ENCODE results near the gene SPP2. TPM values are rescaled to one million over a fixed set of nuclear protein-coding genes. Genes with fewer than 3 reads are reported as not detected.

Gene SPP2
- not detected for total RNA-seq

GRCh38 chr2:234050455-234051135 is at the start of gene SPP2:
TSS of gene SPP2 (plus strand) at chr2:234050702. CDS start at chr2:234050787, 85 bp downstream.
- Mint-ChIP-seq H3K4me3 (no peak within 1 kb of the TSS), H3K27ac (no peak within 1 kb of the TSS), H3K36me3 (ENCODE audit: low read depth) (no peaks in the 10 kb centered on the region), H3K4me1 (ENCODE audit: low read depth) (peaks cover 5% of the 10 kb centered on the region), H3K9me3 (no peaks in the 10 kb centered on the region), H3K27me3 (ENCODE audit: low read depth) (no peaks in the 10 kb centered on the region)
- no peak for DNase-seq
- intact Hi-C loops (cut with micrococcal nuclease) = no loop called here
- CTCF ChIA-PET = interaction anchor here (0.5 kb wide), 1 partner anchor 421 kb away, joined by 4 read pairs; no protein-coding TSS in a partner anchor

- CTCF ChIA-PET = interaction anchor here (0.8 kb wide), 1 partner anchor 543 kb away, joined by 3 read pairs; no protein-coding TSS in a partner anchor
- Mint-ChIP-seq H3K27me3 (ENCODE audit: low read depth) (no peaks in the 10 kb centered on the region), H3K9me3 (no peaks in the 10 kb centered on the region), H3K36me3 (ENCODE audit: low read depth) (no peaks in the 10 kb centered on the region), H3K27ac (peak overlapping the region; percentile 28), H3K4me3 (no peak overlapping the region), H3K4me1 (ENCODE audit: low read depth) (peaks cover 25% of the 10 kb centered on the region)
- intact Hi-C loops (cut with micrococcal nuclease) = no loop called here
- peak; percentile 22 for DNase-seq
Measured at GRCh38 chr2:234001380-234002160, 48.9 kb upstream of the SPP2 start.

- Mint-ChIP-seq H3K4me3 (no peak overlapping the region), H3K9me3 (no peaks in the 10 kb centered on the region), H3K36me3 (ENCODE audit: low read depth) (no peaks in the 10 kb centered on the region), H3K4me1 (ENCODE audit: low read depth) (peaks cover 25% of the 10 kb centered on the region), H3K27ac (no peak overlapping the region), H3K27me3 (ENCODE audit: low read depth) (no peaks in the 10 kb centered on the region)
- intact Hi-C loops (cut with micrococcal nuclease) = no loop called here
- CTCF ChIA-PET = no interaction called here
- no peak for DNase-seq
Measured at GRCh38 chr2:234002281-234002680, 48.2 kb upstream of the SPP2 start.

GRCh38 chr2:234003972-234004617 is 46.4 kb upstream of the SPP2 start:
- Mint-ChIP-seq H3K27me3 (ENCODE audit: low read depth) (no peaks in the 10 kb centered on the region), H3K4me1 (ENCODE audit: low read depth) (peaks cover 21% of the 10 kb centered on the region), H3K9me3 (no peaks in the 10 kb centered on the region), H3K36me3 (ENCODE audit: low read depth) (no peaks in the 10 kb centered on the region), H3K4me3 (no peak overlapping the region), H3K27ac (no peak overlapping the region)
- CTCF ChIA-PET = no interaction called here
- DNase-seq = peak; percentile 41
- intact Hi-C loops (cut with micrococcal nuclease) = no loop called here

GRCh38 chr2:234005126-234005525 is 45.4 kb upstream of the SPP2 start:
- H3K27ac Mint-ChIP-seq = no peak overlapping the region
- intact Hi-C loops (cut with micrococcal nuclease) = no loop called here

GRCh38 chr2:234006501-234006900 is 44.0 kb upstream of the SPP2 start:
- Mint-ChIP-seq H3K27me3 (ENCODE audit: low read depth) (no peaks in the 10 kb centered on the region), H3K4me3 (no peak overlapping the region), H3K27ac (no peak overlapping the region), H3K4me1 (ENCODE audit: low read depth) (peaks cover 11% of the 10 kb centered on the region), H3K36me3 (ENCODE audit: low read depth) (no peaks in the 10 kb centered on the region), H3K9me3 (peaks cover 3% of the 10 kb centered on the region)
- no peak for DNase-seq
- CTCF ChIA-PET = no interaction called here
- intact Hi-C loops (cut with micrococcal nuclease) = no loop called here

More at GRCh38 chr2:234005126-234005525, 45.4 kb upstream of the SPP2 start:
- DNase-seq = no peak
- Mint-ChIP-seq H3K27me3 (ENCODE audit: low read depth) (no peaks in the 10 kb centered on the region), H3K9me3 (no peaks in the 10 kb centered on the region), H3K4me3 (no peak overlapping the region), H3K36me3 (ENCODE audit: low read depth) (no peaks in the 10 kb centered on the region), H3K4me1 (ENCODE audit: low read depth) (peaks cover 21% of the 10 kb centered on the region)
- CTCF ChIA-PET = no interaction called here

GRCh38 chr2:234014427-234014826 is 36.1 kb upstream of the SPP2 start:
- DNase-seq = no peak
- Mint-ChIP-seq H3K4me3 (no peak overlapping the region), H3K9me3 (peaks cover 3% of the 10 kb centered on the region), H3K27ac (no peak overlapping the region), H3K4me1 (ENCODE audit: low read depth) (no peaks in the 10 kb centered on the region), H3K36me3 (ENCODE audit: low read depth) (no peaks in the 10 kb centered on the region), H3K27me3 (ENCODE audit: low read depth) (no peaks in the 10 kb centered on the region)
- CTCF ChIA-PET = interaction anchor here (0.7 kb wide), 1 partner anchor 1687 kb away, joined by 5 read pairs; no protein-coding TSS in a partner anchor
- intact Hi-C loops (cut with micrococcal nuclease) = no loop called here

GRCh38 chr2:234015861-234016260 is 34.6 kb upstream of the SPP2 start:
- Mint-ChIP-seq H3K36me3 (ENCODE audit: low read depth) (no peaks in the 10 kb centered on the region), H3K27me3 (ENCODE audit: low read depth) (no peaks in the 10 kb centered on the region), H3K4me3 (no peak overlapping the region), H3K9me3 (peaks cover 3% of the 10 kb centered on the region), H3K27ac (no peak overlapping the region), H3K4me1 (ENCODE audit: low read depth) (no peaks in the 10 kb centered on the region)
- DNase-seq = no peak
- CTCF ChIA-PET = no interaction called here
- intact Hi-C loops (cut with micrococcal nuclease) = no loop called here

- H3K4me3 Mint-ChIP-seq = no peak overlapping the region
- CTCF ChIA-PET = no interaction called here
- DNase-seq = no peak
- H3K4me1 Mint-ChIP-seq (ENCODE audit: low read depth) = peaks cover 2% of the 10 kb centered on the region
- no peaks in the 10 kb centered on the region for H3K27me3 Mint-ChIP-seq (ENCODE audit: low read depth)
- intact Hi-C loops (cut with micrococcal nuclease) = no loop called here
- no peak overlapping the region for H3K27ac Mint-ChIP-seq
- H3K36me3 Mint-ChIP-seq (ENCODE audit: low read depth) = no peaks in the 10 kb centered on the region
- H3K9me3 Mint-ChIP-seq = peaks cover 2% of the 10 kb centered on the region
Measured at GRCh38 chr2:234019896-234020295, 30.6 kb upstream of the SPP2 start.

GRCh38 chr2:234020332-234020731 is 30.2 kb upstream of the SPP2 start:
- DNase-seq = no peak
- intact Hi-C loops (cut with micrococcal nuclease) = no loop called here
- H3K4me1 Mint-ChIP-seq (ENCODE audit: low read depth) = peaks cover 6% of the 10 kb centered on the region
- H3K36me3 Mint-ChIP-seq (ENCODE audit: low read depth) = no peaks in the 10 kb centered on the region
- H3K27ac Mint-ChIP-seq = no peak overlapping the region
- H3K4me3 Mint-ChIP-seq = no peak overlapping the region
- H3K27me3 Mint-ChIP-seq (ENCODE audit: low read depth) = no peaks in the 10 kb centered on the region
- peaks cover 2% of the 10 kb centered on the region for H3K9me3 Mint-ChIP-seq
- CTCF ChIA-PET = no interaction called here

GRCh38 chr2:234022424-234022823 is 28.1 kb upstream of the SPP2 start:
- intact Hi-C loops (cut with micrococcal nuclease) = no loop called here

GRCh38 chr2:234024304-234024703 is 26.2 kb upstream of the SPP2 start:
- no peak overlapping the region for H3K27ac Mint-ChIP-seq
- no peaks in the 10 kb centered on the region for H3K36me3 Mint-ChIP-seq (ENCODE audit: low read depth)
- intact Hi-C loops (cut with micrococcal nuclease) = no loop called here
- H3K4me3 Mint-ChIP-seq = no peak overlapping the region
- peaks cover 2% of the 10 kb centered on the region for H3K9me3 Mint-ChIP-seq
- CTCF ChIA-PET = interaction anchor here (0.6 to 1.4 kb wide), 3 partner anchors 18 to 521 kb away, joined by 3 read pairs; no protein-coding TSS in a partner anchor
- H3K27me3 Mint-ChIP-seq (ENCODE audit: low read depth) = no peaks in the 10 kb centered on the region
- no peak for DNase-seq
- H3K4me1 Mint-ChIP-seq (ENCODE audit: low read depth) = peaks cover 30% of the 10 kb centered on the region

More at GRCh38 chr2:234022424-234022823, 28.1 kb upstream of the SPP2 start:
- Mint-ChIP-seq H3K27me3 (ENCODE audit: low read depth) (no peaks in the 10 kb centered on the region), H3K4me3 (no peak overlapping the region), H3K27ac (no peak overlapping the region), H3K36me3 (ENCODE audit: low read depth) (no peaks in the 10 kb centered on the region), H3K9me3 (peaks cover 2% of the 10 kb centered on the region), H3K4me1 (ENCODE audit: low read depth) (peaks cover 26% of the 10 kb centered on the region)
- DNase-seq = no peak
- CTCF ChIA-PET = interaction anchor here (0.6 to 0.9 kb wide), 3 partner anchors 10 to 523 kb away, joined by 3 read pairs; no protein-coding TSS in a partner anchor
